Astrocyte (in vitro differentiated cells and primary cell): ENCODE results near the gene CCL28. TPM values are rescaled to one million over a fixed set of nuclear protein-coding genes. Genes with fewer than 3 reads are reported as not detected.

Experiments used
- DNase-seq: peaks from one replicate; pipeline ENCODE4 v3.0.0-alpha.2; 2010; ENCODE audit warnings: low read depth
- FAIRE-seq: peaks from 2 replicates; lab custom pipeline; 2011; peaks lifted over from hg19 to GRCh38; lab: Jason Lieb, UNC
- H2AFZ ChIP-seq: 2 replicates; pipeline ENCODE4 v1.6.0; 2012; ENCODE audit warnings: low read depth, low read length, inconsistent platforms
- H3K27ac ChIP-seq: 2 replicates; pipeline ENCODE4 v1.5.1; 2011; ENCODE audit warnings: low read depth, low read length, inconsistent platforms
- H3K27me3 ChIP-seq: 2 replicates; pipeline ENCODE4 v1.6.0; 2011; ENCODE audit warnings: low read length, inconsistent platforms; ENCODE audit not compliant: insufficient read depth
- H3K36me3 ChIP-seq: 2 replicates; pipeline ENCODE4 v1.5.1; 2011; ENCODE audit warnings: low read length, inconsistent platforms; ENCODE audit not compliant: insufficient read depth
- H3K4me1 ChIP-seq: 2 replicates; pipeline ENCODE4 v1.5.1; 2011; ENCODE audit warnings: low read length, inconsistent platforms; ENCODE audit not compliant: insufficient read depth
- H3K4me2 ChIP-seq: 2 replicates; pipeline ENCODE4 v1.6.0; 2012; ENCODE audit warnings: low read length, inconsistent platforms
- H3K4me3 ChIP-seq: 2 replicates; pipeline ENCODE4 v1.5.1; 2011; ENCODE audit warnings: low read depth, mild to moderate bottlenecking, low read length, inconsistent platforms; ENCODE audit not compliant: insufficient read depth
- H3K79me2 ChIP-seq: 2 replicates; pipeline ENCODE4 v1.6.0; 2012; ENCODE audit warnings: mild to moderate bottlenecking, low read length, inconsistent platforms; ENCODE audit not compliant: insufficient read depth
- H3K9ac ChIP-seq: 2 replicates; pipeline ENCODE4 v1.6.0; 2012; ENCODE audit warnings: mild to moderate bottlenecking, low read length, inconsistent platforms
- H3K9me3 ChIP-seq: 2 replicates; pipeline ENCODE4 v1.5.1; 2012; ENCODE audit warnings: low read depth, mild to moderate bottlenecking, low read length, inconsistent platforms; ENCODE audit not compliant: insufficient read depth
- H4K20me1 ChIP-seq: 2 replicates; pipeline ENCODE4 v1.6.0; 2012; ENCODE audit warnings: low read length, inconsistent platforms; ENCODE audit not compliant: insufficient read depth
- H3K27ac Mint-ChIP-seq: one replicate; pipeline ENCODE4 v1.8.0; 2021; ENCODE audit warnings: mild to moderate bottlenecking, mixed read lengths; ENCODE audit not compliant: unreplicated experiment
- H3K27me3 Mint-ChIP-seq: one replicate; pipeline ENCODE4 v1.8.0; 2021; ENCODE audit warnings: low read depth, mixed read lengths; ENCODE audit not compliant: unreplicated experiment
- H3K36me3 Mint-ChIP-seq: one replicate; pipeline ENCODE4 v1.8.0; 2021; ENCODE audit warnings: low read depth, mixed read lengths; ENCODE audit not compliant: unreplicated experiment
- H3K4me1 Mint-ChIP-seq: one replicate; pipeline ENCODE4 v1.8.0; 2021; ENCODE audit warnings: low read depth, mixed read lengths; ENCODE audit not compliant: unreplicated experiment
- H3K4me3 Mint-ChIP-seq: one replicate; pipeline ENCODE4 v1.8.0; 2021; ENCODE audit warnings: mild to moderate bottlenecking, moderate library complexity, mixed read lengths; ENCODE audit not compliant: unreplicated experiment
- H3K9me3 Mint-ChIP-seq: one replicate; pipeline ENCODE4 v1.8.0; 2021; ENCODE audit warnings: mild to moderate bottlenecking, mixed read lengths; ENCODE audit not compliant: unreplicated experiment
- EZH2 ChIP-seq: IDR thresholded peaks from 2 replicates; pipeline ENCODE4 v1.6.1; 2012; ENCODE audit warnings: mild to moderate bottlenecking, low read length, inconsistent platforms; ENCODE audit not compliant: insufficient read depth
- total RNA-seq: library from RNA; stranded (reverse); gene quantifications from 2 replicates; pipeline ENCODE4 v1.2.1, GENCODE V29; 2021
- TF ChIP-seq, protein P1 (sequence below): IDR thresholded peaks from 2 replicates; pipeline ENCODE4 v1.5.1; 2011; ENCODE audit warnings: low read depth, mild to moderate bottlenecking, inconsistent platforms, low read length, moderate library complexity; ENCODE audit not compliant: insufficient read depth

Gene CCL28
- total RNA-seq, 1 donor from 2014 or later = 0.16 TPM

- no peaks in the 10 kb centered on the region for H3K79me2 ChIP-seq
- H4K20me1 ChIP-seq = no peaks in the 10 kb centered on the region
- Mint-ChIP-seq H3K27ac (no peak overlapping the region), H3K4me1 (no peaks in the 10 kb centered on the region), H3K9me3 (peaks cover 17% of the 10 kb centered on the region), H3K27me3 (peaks cover 4% of the 10 kb centered on the region), H3K36me3 (no peaks in the 10 kb centered on the region), H3K4me3 (no peak overlapping the region)
- H3K9me3 ChIP-seq = no peaks in the 10 kb centered on the region
- H3K4me3 ChIP-seq = no peak overlapping the region
- H3K27ac ChIP-seq = no peak overlapping the region
- FAIRE-seq = no peak
- no peak overlapping the region for H2AFZ ChIP-seq
- no peak overlapping the region for H3K4me2 ChIP-seq
- no peaks in the 10 kb centered on the region for H3K27me3 ChIP-seq
- no peak for TF ChIP-seq EZH2
- TF ChIP-seq, protein P1, sequence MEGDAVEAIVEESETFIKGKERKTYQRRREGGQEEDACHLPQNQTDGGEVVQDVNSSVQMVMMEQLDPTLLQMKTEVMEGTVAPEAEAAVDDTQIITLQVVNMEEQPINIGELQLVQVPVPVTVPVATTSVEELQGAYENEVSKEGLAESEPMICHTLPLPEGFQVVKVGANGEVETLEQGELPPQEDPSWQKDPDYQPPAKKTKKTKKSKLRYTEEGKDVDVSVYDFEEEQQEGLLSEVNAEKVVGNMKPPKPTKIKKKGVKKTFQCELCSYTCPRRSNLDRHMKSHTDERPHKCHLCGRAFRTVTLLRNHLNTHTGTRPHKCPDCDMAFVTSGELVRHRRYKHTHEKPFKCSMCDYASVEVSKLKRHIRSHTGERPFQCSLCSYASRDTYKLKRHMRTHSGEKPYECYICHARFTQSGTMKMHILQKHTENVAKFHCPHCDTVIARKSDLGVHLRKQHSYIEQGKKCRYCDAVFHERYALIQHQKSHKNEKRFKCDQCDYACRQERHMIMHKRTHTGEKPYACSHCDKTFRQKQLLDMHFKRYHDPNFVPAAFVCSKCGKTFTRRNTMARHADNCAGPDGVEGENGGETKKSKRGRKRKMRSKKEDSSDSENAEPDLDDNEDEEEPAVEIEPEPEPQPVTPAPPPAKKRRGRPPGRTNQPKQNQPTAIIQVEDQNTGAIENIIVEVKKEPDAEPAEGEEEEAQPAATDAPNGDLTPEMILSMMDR = no peak
- DNase-seq = no peak
- H3K36me3 ChIP-seq = no peaks in the 10 kb centered on the region
- no peaks in the 10 kb centered on the region for H3K4me1 ChIP-seq
- H3K9ac ChIP-seq = no peak overlapping the region
These were observed 48.6 kb downstream of the CCL28 start for GRCh38 chr5:43363445-43364152.

- TF ChIP-seq, protein P1 = no peak
- no peak for TF ChIP-seq EZH2
- no peaks in the 10 kb centered on the region for H3K27me3 ChIP-seq
These were observed 49.3 kb downstream of the CCL28 start for GRCh38 chr5:43362725-43363435.

More at GRCh38 chr5:43362725-43363435, 49.3 kb downstream of the CCL28 start:
- no peaks in the 10 kb centered on the region for H3K4me1 Mint-ChIP-seq
- H3K4me1 ChIP-seq = no peaks in the 10 kb centered on the region
- H3K9me3 ChIP-seq = no peaks in the 10 kb centered on the region
- H3K9me3 Mint-ChIP-seq = peaks cover 16% of the 10 kb centered on the region
- no peak overlapping the region for H2AFZ ChIP-seq
- H4K20me1 ChIP-seq = no peaks in the 10 kb centered on the region
- peaks cover 4% of the 10 kb centered on the region for H3K27me3 Mint-ChIP-seq
- H3K27ac Mint-ChIP-seq = no peak overlapping the region
- no peaks in the 10 kb centered on the region for H3K79me2 ChIP-seq
- no peak overlapping the region for H3K4me2 ChIP-seq
- no peak overlapping the region for H3K27ac ChIP-seq
- H3K36me3 ChIP-seq = no peaks in the 10 kb centered on the region
- FAIRE-seq = no peak
- DNase-seq = no peak
- no peaks in the 10 kb centered on the region for H3K36me3 Mint-ChIP-seq
- no peak overlapping the region for H3K9ac ChIP-seq
- H3K4me3 Mint-ChIP-seq = no peak overlapping the region
- no peak overlapping the region for H3K4me3 ChIP-seq
